Heart left ventricle (tissue), 16 donors: ENCODE data around the gene MYO1B. TPM values are rescaled to one million over a fixed set of nuclear protein-coding genes. Genes with fewer than 3 reads are reported as not detected.
A peak's percentile ranks its signal among the peaks of the same experiment; 100 is the strongest.

Experiments
- ATAC-seq, 4 donors: fragments of 200-7000 bp; cut with Tn5 transposase; one replicate each; pipeline ENCODE4 v1.9.1; 2020 to 2022; ENCODE audit warnings: moderate library complexity in 4 of 4, mild to moderate bottlenecking in 3 of 4, moderate number of reproducible peaks in 1 of 4
- DNase-seq, 5 donors: peaks; one replicate each; pipeline ENCODE4 v3.0.0-alpha.2; 2020
- H3K27ac ChIP-seq, 12 donors: fragments of 200-600 bp; sonication (generic) in 4 of 12; one replicate each; pipeline versions ENCODE4 v1.5.0 to v1.8.0; 2016 to 2022; ENCODE audit warnings: mild to moderate bottlenecking in 2 of 12
- H3K27me3 ChIP-seq, 9 donors: fragments of 200-600 bp; sonication (generic) in 2 of 9; one replicate each; pipeline versions ENCODE4 v1.5.1 to v1.8.0; 2016 to 2022; ENCODE audit warnings: mild to moderate bottlenecking in 3 of 9
- H3K36me3 ChIP-seq, 9 donors: fragments of 200-600 bp; sonication (generic) in 2 of 9; one replicate each; pipeline versions ENCODE4 v1.5.0 to v1.8.0; 2018 to 2022; ENCODE audit warnings: mild to moderate bottlenecking in 2 of 9
- H3K4me1 ChIP-seq, 12 donors: fragments of 200-600 bp; sonication (generic) in 4 of 12; one replicate each; pipeline versions ENCODE4 v1.5.0 to v1.8.0; 2016 to 2022; ENCODE audit warnings: mild to moderate bottlenecking in 3 of 12
- H3K4me3 ChIP-seq, 12 donors: fragments of 200-600 bp; sonication (generic) in 4 of 12; one replicate each; pipeline versions ENCODE4 v1.5.0 to v1.8.0; 2017 to 2022; ENCODE audit warnings: mild to moderate bottlenecking in 9 of 12, moderate library complexity in 4 of 12
- H3K9me3 ChIP-seq, 12 donors: fragments of 200-600 bp; sonication (generic) in 4 of 12; one replicate each; pipeline versions ENCODE4 v1.5.0 to v1.8.0; 2016 to 2022; ENCODE audit warnings: mild to moderate bottlenecking in 1 of 12
- POLR2A ChIP-seq, 2 donors: fragments of 450-650 bp; IDR thresholded peaks; one replicate each; pipeline ENCODE4 v1.6.1; 2017; ENCODE audit warnings: antibody characterized with exemption in 2 of 2, mild to moderate bottlenecking in 2 of 2, moderate library complexity in 2 of 2
- WGBS, 4 donors: extraction: QIAGEN DNeasy Blood & Tissue Kit in 2 of 4; methylation state at CpG; one replicate each; pipeline versions ENCODE4 v1.1.5 to v1.1.7; 2013 to 2018; 5-methylcytosine and 5-hydroxymethylcytosine counted together
- intact Hi-C, 10 donors: fragments of 100-400 bp; cut with DNase I; formaldehyde crosslinking; loops; one replicate each; pipeline versions ENCODE4 v1.11.1 to v1.14.2; 2022
- polyA plus RNA-seq, 2 donors: library from polyadenylated mRNA; stranded (reverse); fragments of 200-250 nt; gene quantifications; one replicate each; pipeline ENCODE4 v1.2.3, GENCODE V29; 2013
- total RNA-seq, 9 donors: library from RNA; depleted of rRNA in 2 of 9; stranded (reverse); fragments of >200 nt in 2 of 9; fragmentation: NEBNext Ultra II Directional in 3 of 9; extraction: Animal tissue kit (Norgen Biotek cat#: 25700) in 3 of 9; gene quantifications; one replicate each; pipeline versions ENCODE4 v1.1.0 to v1.2.4, GENCODE V29; 2016 to 2023
- TF ChIP-seq, protein P1 (sequence below), 12 donors: fragments of 200-600 bp; sonication (generic) in 4 of 12; IDR thresholded peaks; one replicate each; pipeline versions ENCODE4 v1.5.0 to v1.8.0; 2018 to 2022; ENCODE audit warnings: antibody characterized with exemption in 12 of 12, mild to moderate bottlenecking in 5 of 12
- donor health status: ischemic (EF 13 %, LVEDD 7.1; RV severe dilation, severe dysfunction).
- donor health status: healthy with polysubstance abuse.
- donor health status: DM: no; HTN: yes; CAD: no.
- donor health status: DM: no; HTN: no; CAD: no.
- donor health status: ischemic (EF 25% LVEDD 6.9; RV normal size, moderate dysfunction).
- donor health status: ischemic (EF 25% LVEDD 5.7; RV mildly dilated, moderate dysfunction).
- donor health status: healthy.
- donor health status: DM: yes; HTN: yes; CAD: no.
- donor health status: ischemic (EF 35%, LVEDD 5.7; RV mildly dilated, moderate dysfunction).
- donor health status: nonischemic (EF 11% LVEDD 7.7; RV severe dilation, severe dysfunction).
- donor health status: DM: yes; HTN: yes; CAD: no.
- donor health status: PGD.
- donor health status: ischemic (EF 29% LVEDD 5.4; RV normal size, mild dysfunction).
- donor health status: nonischemic (EF 23%, LVEDD 6.1; RV moderate dilation, normal function).

The MYO1B gene
- total and polyA plus RNA-seq, 11 donors = 7.8 to 47.3 (median 15.8) TPM

- ATAC-seq (no peak), DNase-seq (no peak)
- no peaks in the 10 kb centered on the region for H3K9me3 ChIP-seq
- H3K4me1 ChIP-seq = peaks cover 0 to 23% (median 2%) of the 10 kb centered on the region in 12 donors
- TF ChIP-seq, protein P1, sequence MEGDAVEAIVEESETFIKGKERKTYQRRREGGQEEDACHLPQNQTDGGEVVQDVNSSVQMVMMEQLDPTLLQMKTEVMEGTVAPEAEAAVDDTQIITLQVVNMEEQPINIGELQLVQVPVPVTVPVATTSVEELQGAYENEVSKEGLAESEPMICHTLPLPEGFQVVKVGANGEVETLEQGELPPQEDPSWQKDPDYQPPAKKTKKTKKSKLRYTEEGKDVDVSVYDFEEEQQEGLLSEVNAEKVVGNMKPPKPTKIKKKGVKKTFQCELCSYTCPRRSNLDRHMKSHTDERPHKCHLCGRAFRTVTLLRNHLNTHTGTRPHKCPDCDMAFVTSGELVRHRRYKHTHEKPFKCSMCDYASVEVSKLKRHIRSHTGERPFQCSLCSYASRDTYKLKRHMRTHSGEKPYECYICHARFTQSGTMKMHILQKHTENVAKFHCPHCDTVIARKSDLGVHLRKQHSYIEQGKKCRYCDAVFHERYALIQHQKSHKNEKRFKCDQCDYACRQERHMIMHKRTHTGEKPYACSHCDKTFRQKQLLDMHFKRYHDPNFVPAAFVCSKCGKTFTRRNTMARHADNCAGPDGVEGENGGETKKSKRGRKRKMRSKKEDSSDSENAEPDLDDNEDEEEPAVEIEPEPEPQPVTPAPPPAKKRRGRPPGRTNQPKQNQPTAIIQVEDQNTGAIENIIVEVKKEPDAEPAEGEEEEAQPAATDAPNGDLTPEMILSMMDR (IDR thresholded peaks at IDR 0.05) = no peak
- no peak for TF ChIP-seq POLR2A (IDR thresholded peaks at IDR 0.05)
- intact Hi-C loops = loop anchor here in 1 of 10 donors (10.0 kb wide), 1 partner anchor 101 kb away; the partner anchor contains the start of gene MYO1B
- no peak overlapping the region for H3K4me3 ChIP-seq
- no peaks in the 10 kb centered on the region for H3K27me3 ChIP-seq
- H3K27ac ChIP-seq = no peak overlapping the region
- peaks cover 0 to 17% (median 0%) of the 10 kb centered on the region in 9 donors for H3K36me3 ChIP-seq
Observed at GRCh38 chr2:191345788-191346187, 100.6 kb downstream of the MYO1B start.

DNA sequence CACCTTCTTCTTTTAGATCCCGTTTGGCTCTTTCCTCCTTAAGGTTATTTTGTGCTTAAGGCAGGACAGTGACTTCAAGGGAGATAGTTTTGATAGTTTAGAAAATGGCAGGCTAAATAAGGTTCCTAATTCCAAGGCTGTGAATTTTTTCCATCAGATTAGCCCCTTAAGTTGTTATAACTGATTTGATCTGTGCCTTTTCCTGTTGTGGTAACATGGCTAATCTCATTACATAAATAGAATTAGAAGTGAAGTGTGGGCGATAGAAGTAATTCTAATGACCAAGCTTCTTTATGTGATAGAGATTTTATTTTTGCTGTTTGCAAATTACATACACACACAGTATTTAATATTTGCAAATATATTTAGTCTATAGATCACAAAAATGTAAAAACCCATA lies 102.0 kb downstream of the MYO1B start:
- intact Hi-C loops = loop anchor here in 1 of 10 donors (10.0 kb wide), 1 partner anchor 102 kb away; the partner anchor contains the start of gene MYO1B
- Histone ChIP-seq H3K27ac (no peak overlapping the region), H3K4me1 (peaks cover 0 to 23% (median 2%) of the 10 kb centered on the region in 12 donors), H3K4me3 (no peak overlapping the region), H3K9me3 (no peaks in the 10 kb centered on the region), H3K27me3 (no peaks in the 10 kb centered on the region), H3K36me3 (peaks cover 0 to 18% (median 0%) of the 10 kb centered on the region in 9 donors)
- 68 to 81% (median 78%) methylated on average over 2 of the region's 2 CpGs for WGBS, 4 donors
- ATAC-seq = no peak
- no peak for TF ChIP-seq POLR2A (IDR thresholded peaks at IDR 0.05)
- TF ChIP-seq, protein P1 (IDR thresholded peaks at IDR 0.05) = no peak
- no peak for DNase-seq

DNA sequence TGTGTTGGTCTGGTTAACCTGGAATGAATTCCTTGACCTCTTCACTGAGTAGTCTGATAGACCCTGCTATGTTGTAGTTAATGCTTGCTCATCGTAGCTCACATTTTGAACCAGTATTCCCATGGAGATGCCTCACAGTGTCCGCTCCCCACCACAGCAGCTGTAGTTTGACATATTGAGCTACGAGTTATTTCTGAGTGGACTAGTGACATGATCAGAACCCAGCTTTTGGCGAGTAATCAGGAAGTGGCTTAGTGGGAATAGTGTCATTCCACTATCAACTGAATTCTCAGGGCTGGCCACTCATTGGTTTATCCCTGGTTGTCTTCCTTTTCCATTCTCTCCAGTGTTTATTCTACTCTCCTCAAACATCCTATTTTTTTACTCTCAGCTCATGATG lies 102.7 kb downstream of the MYO1B start:
- intact Hi-C loops = loop anchor here in 1 of 10 donors (10.0 kb wide), 1 partner anchor 103 kb away; the partner anchor contains the start of gene MYO1B
- WGBS, 4 donors = 76 to 95% (median 85%) methylated on average over 4 of the region's 4 CpGs
- Histone ChIP-seq H3K9me3 (no peaks in the 10 kb centered on the region), H3K27me3 (no peaks in the 10 kb centered on the region), H3K4me1 (peaks cover 0 to 25% (median 4%) of the 10 kb centered on the region in 12 donors), H3K27ac (peak overlapping the region in 1 of 12 donors; percentile 8), H3K36me3 (peaks cover 0 to 12% (median 0%) of the 10 kb centered on the region in 9 donors), H3K4me3 (no peak overlapping the region)
- TF ChIP-seq, protein P1 (IDR thresholded peaks at IDR 0.05) = no peak
- no peak for TF ChIP-seq POLR2A (IDR thresholded peaks at IDR 0.05)
- peak in 1 of 4 donors; percentile 13 for ATAC-seq
- no peak for DNase-seq

DNA sequence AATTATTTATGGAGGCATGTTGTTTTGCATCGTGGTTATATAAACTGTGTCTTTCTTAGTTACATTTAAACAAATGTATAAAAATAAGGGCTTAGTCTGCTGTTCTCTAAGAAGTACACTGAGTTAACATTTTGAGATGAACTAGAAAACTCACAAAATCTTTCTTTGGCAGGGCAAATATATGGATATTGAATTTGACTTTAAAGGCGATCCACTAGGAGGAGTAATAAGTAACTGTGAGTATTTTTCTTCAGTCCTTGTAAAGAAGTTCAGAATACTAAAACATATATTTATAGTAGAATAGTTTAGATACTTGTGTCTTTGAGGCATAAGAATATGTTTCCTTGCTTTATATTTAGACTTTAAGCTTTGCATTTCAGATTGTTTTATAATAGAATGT lies 104.8 kb downstream of the MYO1B start:
- no peak for DNase-seq

More for the DNA sequence above, 104.8 kb downstream of the MYO1B start:
- no peaks in the 10 kb centered on the region for H3K9me3 ChIP-seq
- no peak for TF ChIP-seq POLR2A (IDR thresholded peaks at IDR 0.05)
- TF ChIP-seq, protein P1 (IDR thresholded peaks at IDR 0.05) = no peak
- peaks cover 0 to 17% (median 0%) of the 10 kb centered on the region in 12 donors for H3K4me1 ChIP-seq
- H3K27ac ChIP-seq = no peak overlapping the region
- no peaks in the 10 kb centered on the region for H3K27me3 ChIP-seq
- ATAC-seq = no peak
- peaks cover 0 to 15% (median 0%) of the 10 kb centered on the region in 9 donors for H3K36me3 ChIP-seq
- 79 to 89% (median 83%) methylated on average over 2 of the region's 2 CpGs for WGBS, 4 donors
- no peak overlapping the region for H3K4me3 ChIP-seq
- intact Hi-C loops = loop anchor here in 1 of 10 donors (10.0 kb wide), 1 partner anchor 105 kb away; the partner anchor contains the start of gene MYO1B
